OCI-LY7 (cell line): ENCODE measurements around the gene CDK17. TPM values are rescaled to one million over a fixed set of nuclear protein-coding genes. Genes with fewer than 3 reads are reported as not detected.

Source experiments
- BruUV-seq: library from RNA; stranded (reverse); fragments of 400-500 nt; replicated peaks from 2 replicates; lab custom pipeline; 2021; lab: Mats Ljungman, UMichigan
- CTCF ChIA-PET: fragments of 300-600 bp; sonication (Branson Sonifier 250); formaldehyde crosslinking; loops from one replicate; lab custom pipeline; 2022; ENCODE audit warnings: antibody characterized with exemption; ENCODE audit not compliant: unreplicated experiment; lab: Charles Lee
- POLR2A ChIA-PET: fragments of 300-600 bp; sonication (Branson Sonifier 250); formaldehyde crosslinking; loops from one replicate; lab custom pipeline; 2022; ENCODE audit warnings: antibody characterized with exemption; lab: Charles Lee
- DNase-seq: peaks from one replicate; pipeline ENCODE4 v3.0.0-alpha.2; 2015; ENCODE audit warnings: low spot score
- H2AFZ ChIP-seq: fragments of 200-600 bp; sonication (generic), shearing (Covaris generic); 2 replicates; pipeline ENCODE4 v1.6.1; 2014; ENCODE audit warnings: mild to moderate bottlenecking, antibody characterized with exemption, low read length, moderate library complexity
- H3K27ac ChIP-seq: fragments of 200-600 bp; sonication (generic); 2 replicates; pipeline ENCODE4 v1.5.1; 2014; ENCODE audit warnings: mixed run types, low read depth, mild to moderate bottlenecking, moderate library complexity, low read length, inconsistent platforms; ENCODE audit not compliant: poor library complexity, severe bottlenecking
- H3K36me3 ChIP-seq: fragments of 200-600 bp; sonication (generic); 2 replicates; pipeline ENCODE4 v1.6.1; 2014; ENCODE audit warnings: mild to moderate bottlenecking, antibody characterized with exemption, low read length, moderate library complexity, mixed read lengths; ENCODE audit not compliant: insufficient read depth
- H3K4me1 ChIP-seq: fragments of 200-600 bp; sonication (generic); 2 replicates; pipeline ENCODE4 v1.5.1; 2014; ENCODE audit warnings: mild to moderate bottlenecking, low read length; ENCODE audit not compliant: insufficient read depth, poor library complexity, severe bottlenecking
- H3K4me2 ChIP-seq: fragments of 200-600 bp; sonication (generic); 2 replicates; pipeline ENCODE4 v1.6.1; 2014; ENCODE audit warnings: mild to moderate bottlenecking, low read length
- H3K4me3 ChIP-seq: fragments of 200-600 bp; sonication (generic); 2 replicates; pipeline ENCODE4 v1.5.1; 2014; ENCODE audit warnings: mild to moderate bottlenecking, low read depth, low read length; ENCODE audit not compliant: poor library complexity, severe bottlenecking
- H3K79me2 ChIP-seq: fragments of 200-600 bp; sonication (generic); 2 replicates; pipeline ENCODE4 v1.6.1; 2016; ENCODE audit warnings: low read depth, mild to moderate bottlenecking, low read length, moderate library complexity, mixed read lengths; ENCODE audit not compliant: insufficient read depth
- H3K9me2 ChIP-seq: fragments of 200-600 bp; sonication (generic); 2 replicates; pipeline ENCODE4 v1.6.1; 2016; ENCODE audit warnings: mild to moderate bottlenecking, low read length, mixed read lengths; ENCODE audit not compliant: insufficient read depth
- H3K9me3 ChIP-seq: fragments of 200-600 bp; sonication (generic); 2 replicates; pipeline ENCODE4 v1.6.1; 2014; ENCODE audit warnings: mild to moderate bottlenecking, mixed run types, low read length, mixed read lengths
- H4K20me1 ChIP-seq: fragments of 200-600 bp; sonication (generic); 2 replicates; pipeline ENCODE4 v1.6.1; 2014; ENCODE audit warnings: mild to moderate bottlenecking, antibody characterized with exemption, low read length, moderate library complexity, mixed read lengths; ENCODE audit not compliant: insufficient read depth
- CTCF ChIP-seq: fragments of 200-600 bp; sonication (generic); conservative IDR thresholded peaks from 2 replicates; pipeline ENCODE4 v1.5.1; 2014; ENCODE audit warnings: mild to moderate bottlenecking, antibody characterized with exemption, low read length, moderate library complexity, mixed read lengths
- EZH2phosphoT487 ChIP-seq: fragments of 200-600 bp; sonication (generic); IDR thresholded peaks from 2 replicates; pipeline ENCODE4 v1.6.1; 2018; ENCODE audit warnings: low read depth, borderline replicate concordance, mild to moderate bottlenecking, mixed run types, antibody characterized with exemption, low read length, moderate library complexity, mixed read lengths
- intact Hi-C: fragments of 100-400 bp; cut with micrococcal nuclease; formaldehyde crosslinking; loops from one replicate; pipeline ENCODE4 v1.10.0; 2022; ENCODE audit not compliant: unreplicated experiment
- total RNA-seq, 2 experiments: library from RNA; depleted of rRNA in 1 of 2; stranded (reverse); fragments of >200 nt in 1 of 2; shearing (Covaris generic) in 1 of 2; gene quantifications; 2 replicates each; pipeline ENCODE4 v1.2.3, GENCODE V29; 2014 to 2022

Gene CDK17
- total RNA-seq, 2 experiments from 2014 or later, result 34.5 to 43.4 TPM

GRCh38 chr12:96271469-96272199 lies 128.6 kb downstream of the CDK17 start:
- no peaks in the 10 kb centered on the region for H3K9me2 ChIP-seq
- no peak overlapping the region for H3K27ac ChIP-seq
- intact Hi-C loops, result no loop called here
- H3K4me2 ChIP-seq, result no peak overlapping the region
- TF ChIP-seq CTCF (no peak), EZH2phosphoT487 (no peak)
- H2AFZ ChIP-seq, result no peak overlapping the region
- BruUV-seq, result no TSS peak
- POLR2A ChIA-PET, result interaction anchor here (0.6 kb wide), 1 partner anchor 80 kb away, joined by 8 read pairs; no protein-coding TSS in a partner anchor
- H4K20me1 ChIP-seq, result no peaks in the 10 kb centered on the region
- no peaks in the 10 kb centered on the region for H3K9me3 ChIP-seq
- H3K36me3 ChIP-seq, result peaks cover 67% of the 10 kb centered on the region
- no peak for DNase-seq
- CTCF ChIA-PET, result no interaction called here
- H3K4me3 ChIP-seq, result no peak overlapping the region
- no peaks in the 10 kb centered on the region for H3K79me2 ChIP-seq
- H3K4me1 ChIP-seq, result no peaks in the 10 kb centered on the region

- CTCF ChIA-PET, result no interaction called here
- intact Hi-C loops, result no loop called here
These were observed 134.0 kb downstream of the CDK17 start for GRCh38 chr12:96266238-96266637.

More at GRCh38 chr12:96266238-96266637, 134.0 kb downstream of the CDK17 start:
- Histone ChIP-seq H4K20me1 (no peaks in the 10 kb centered on the region), H3K27ac (no peak overlapping the region), H3K9me2 (no peaks in the 10 kb centered on the region), H3K36me3 (peaks cover 33% of the 10 kb centered on the region), H3K4me1 (no peaks in the 10 kb centered on the region), H2AFZ (no peak overlapping the region), H3K4me3 (no peak overlapping the region), H3K9me3 (no peaks in the 10 kb centered on the region), H3K4me2 (no peak overlapping the region), H3K79me2 (no peaks in the 10 kb centered on the region)
- TF ChIP-seq EZH2phosphoT487 (no peak), CTCF (no peak)
- POLR2A ChIA-PET, result interaction anchor here (0.5 to 1.6 kb wide), 4 partner anchors 8 to 59 kb away, joined by 3 to 5 read pairs (median 4); no protein-coding TSS in a partner anchor
- BruUV-seq, result no TSS peak
- DNase-seq, result no peak
